MM.1S (cell line): ENCODE data around the gene SRGAP3.

Experiments
- DNase-seq: peaks from one replicate; pipeline ENCODE4 v3.0.0-alpha.2; 2015
- H2AFZ ChIP-seq: fragments of 300-600 bp; sonication (generic); 2 replicates; pipeline ENCODE4 v1.6.0; 2016; ENCODE audit warnings: antibody characterized with exemption, low read length
- H3F3A ChIP-seq: fragments of 300-600 bp; sonication (generic); 2 replicates; pipeline ENCODE4 v1.6.1; 2016; ENCODE audit warnings: mild to moderate bottlenecking, antibody characterized with exemption, low read length, moderate library complexity, mixed read lengths; ENCODE audit not compliant: insufficient read depth
- H3K27ac ChIP-seq: fragments of 300-600 bp; sonication (generic); 2 replicates; pipeline ENCODE4 v1.5.1; 2016; ENCODE audit warnings: mild to moderate bottlenecking, low read length
- H3K27me3 ChIP-seq: fragments of 300-600 bp; sonication (generic); replicated peaks from 2 replicates; pipeline ENCODE4 v1.6.0; 2016; ENCODE audit warnings: low read length; ENCODE audit not compliant: insufficient read depth
- H3K36me3 ChIP-seq: fragments of 300-600 bp; sonication (generic); replicated peaks from 2 replicates; pipeline ENCODE4 v1.6.1; 2016; ENCODE audit warnings: mild to moderate bottlenecking, low read length, mixed read lengths; ENCODE audit not compliant: insufficient read depth
- H3K4me1 ChIP-seq: fragments of 300-600 bp; sonication (generic); 2 replicates; pipeline ENCODE4 v1.6.1; 2016; ENCODE audit warnings: low read length, mixed read lengths
- H3K4me2 ChIP-seq: fragments of 300-600 bp; sonication (generic); 2 replicates; pipeline ENCODE4 v1.6.0; 2016; ENCODE audit warnings: low read depth, low read length
- H3K4me3 ChIP-seq: fragments of 300-600 bp; sonication (generic); 2 replicates; pipeline ENCODE4 v1.5.1; 2016; ENCODE audit warnings: low read length, mixed read lengths
- H3K79me2 ChIP-seq: fragments of 300-600 bp; sonication (generic); 2 replicates; pipeline ENCODE4 v1.6.1; 2016; ENCODE audit warnings: mixed run types, low read length, mixed read lengths
- H3K9ac ChIP-seq: fragments of 300-600 bp; sonication (generic); 2 replicates; pipeline ENCODE4 v1.6.1; 2016; ENCODE audit warnings: low read length, mixed read lengths
- H3K9me2 ChIP-seq: fragments of 300-600 bp; sonication (generic); replicated peaks from 2 replicates; pipeline ENCODE4 v1.6.1; 2016; ENCODE audit warnings: mild to moderate bottlenecking, low read length, mixed read lengths; ENCODE audit not compliant: insufficient read depth
- H3K9me3 ChIP-seq: fragments of 300-600 bp; sonication (generic); replicated peaks from 2 replicates; pipeline ENCODE4 v1.6.1; 2016; ENCODE audit warnings: mild to moderate bottlenecking, low read length, mixed read lengths; ENCODE audit not compliant: insufficient read depth
- H4K20me1 ChIP-seq: fragments of 300-600 bp; sonication (generic); 2 replicates; pipeline ENCODE4 v1.6.1; 2016; ENCODE audit warnings: mild to moderate bottlenecking, low read length, moderate library complexity, mixed read lengths; ENCODE audit not compliant: insufficient read depth
- CTCF ChIP-seq: fragments of 300-600 bp; sonication (generic); IDR thresholded peaks from 2 replicates; pipeline ENCODE4 v1.5.1; 2016; ENCODE audit warnings: antibody characterized with exemption, low read length, mixed read lengths
- EZH2 ChIP-seq: fragments of 300-600 bp; sonication (generic); optimal IDR thresholded peaks from 2 replicates; pipeline ENCODE3; 2017; ENCODE audit warnings: low read depth, mild to moderate bottlenecking, antibody characterized with exemption, low read length, mixed read lengths
- EZH2phosphoT487 ChIP-seq: fragments of 300-600 bp; sonication (generic); IDR thresholded peaks from 2 replicates; pipeline ENCODE4 v1.6.1; 2018; ENCODE audit warnings: antibody characterized with exemption, low read length

SRGAP3 gene

GRCh38 chr3:9231937-9232336, 17.5 kb downstream of the SRGAP3 start:
- no peaks in the 10 kb centered on the region for H4K20me1 ChIP-seq
- no peak overlapping the region for H3K4me2 ChIP-seq
- no peaks in the 10 kb centered on the region for H3F3A ChIP-seq
- no peak overlapping the region for H2AFZ ChIP-seq
- H3K79me2 ChIP-seq = no peaks in the 10 kb centered on the region
- H3K9ac ChIP-seq = no peak overlapping the region
- no peaks in the 10 kb centered on the region for H3K4me1 ChIP-seq
- no peaks in the 10 kb centered on the region for H3K27me3 ChIP-seq
- H3K9me3 ChIP-seq = no peaks in the 10 kb centered on the region
- H3K9me2 ChIP-seq = no peaks in the 10 kb centered on the region
- H3K36me3 ChIP-seq = no peaks in the 10 kb centered on the region
- no peak overlapping the region for H3K27ac ChIP-seq
- H3K4me3 ChIP-seq = no peak overlapping the region
- no peak for DNase-seq
- no peak for TF ChIP-seq EZH2
- TF ChIP-seq CTCF = no peak
- TF ChIP-seq EZH2phosphoT487 = no peak

GRCh38 chr3:9231471-9231870, 18.0 kb downstream of the SRGAP3 start:
- Histone ChIP-seq H3K9ac (no peak overlapping the region), H3K4me1 (no peaks in the 10 kb centered on the region), H3K9me2 (no peaks in the 10 kb centered on the region), H2AFZ (no peak overlapping the region), H3K9me3 (no peaks in the 10 kb centered on the region), H3K4me3 (no peak overlapping the region), H3K27ac (no peak overlapping the region), H3F3A (no peaks in the 10 kb centered on the region), H3K79me2 (no peaks in the 10 kb centered on the region), H3K27me3 (no peaks in the 10 kb centered on the region), H4K20me1 (no peaks in the 10 kb centered on the region), H3K4me2 (no peak overlapping the region), H3K36me3 (no peaks in the 10 kb centered on the region)
- TF ChIP-seq EZH2 (no peak), CTCF (no peak), EZH2phosphoT487 (no peak)
- DNase-seq = no peak

GRCh38 chr3:9231006-9231405, 18.4 kb downstream of the SRGAP3 start:
- no peaks in the 10 kb centered on the region for H3K36me3 ChIP-seq
- no peaks in the 10 kb centered on the region for H3F3A ChIP-seq
- no peak overlapping the region for H3K27ac ChIP-seq
- no peak for TF ChIP-seq CTCF
- no peak for TF ChIP-seq EZH2
- no peak for TF ChIP-seq EZH2phosphoT487
- H2AFZ ChIP-seq = no peak overlapping the region
- no peaks in the 10 kb centered on the region for H3K9me2 ChIP-seq
- no peaks in the 10 kb centered on the region for H4K20me1 ChIP-seq
- no peaks in the 10 kb centered on the region for H3K79me2 ChIP-seq
- no peaks in the 10 kb centered on the region for H3K27me3 ChIP-seq
- H3K4me3 ChIP-seq = no peak overlapping the region
- DNase-seq = no peak
- H3K4me2 ChIP-seq = no peak overlapping the region
- H3K4me1 ChIP-seq = no peaks in the 10 kb centered on the region
- no peak overlapping the region for H3K9ac ChIP-seq
- no peaks in the 10 kb centered on the region for H3K9me3 ChIP-seq
